Activated T-cell treated with anti-CD3 and anti-CD28 coated beads, Interleukin-2, amount 50 U/mL, for 72 hours (primary cell): ENCODE measurements around the gene AP3M1. TPM values are rescaled to one million over a fixed set of nuclear protein-coding genes. Genes with fewer than 3 reads are reported as not detected.

Experiments
- ATAC-seq, 2 donors: fragments of 150-1000 bp; cut with Tn5 transposase; replicated peaks in 1 of 2; 2 replicates each; pipeline ENCODE4 v1.10.0; 2021; ENCODE audit warnings: moderate library complexity in 2 of 2, mild to moderate bottlenecking in 1 of 2
- DNase-seq, 2 donors: peaks; one replicate each; pipeline ENCODE4 v3.0.0; 2021 to 2022; ENCODE audit warnings: mixed read lengths in 1 of 2
- H3K27ac Mint-ChIP-seq: one replicate; pipeline ENCODE4 v1.8.0; 2022; ENCODE audit warnings: mild to moderate bottlenecking, moderate library complexity, mixed read lengths
- H3K27me3 Mint-ChIP-seq: one replicate; pipeline ENCODE4 v1.8.0; 2022; ENCODE audit warnings: low read depth, mixed read lengths
- H3K36me3 Mint-ChIP-seq, 2 donors: one replicate each; pipeline ENCODE4 v1.8.0; 2022; ENCODE audit warnings: mixed read lengths in 2 of 2, mild to moderate bottlenecking in 1 of 2; ENCODE audit not compliant: insufficient read depth in 2 of 2
- H3K4me1 Mint-ChIP-seq: one replicate; pipeline ENCODE4 v1.8.0; 2022; ENCODE audit warnings: low read depth, mixed read lengths
- H3K4me3 Mint-ChIP-seq, 2 donors: one replicate each; pipeline ENCODE4 v1.8.0; 2022; ENCODE audit warnings: mild to moderate bottlenecking in 2 of 2, mixed read lengths in 2 of 2, moderate library complexity in 2 of 2
- H3K9me3 Mint-ChIP-seq, 2 donors: one replicate each; pipeline ENCODE4 v1.8.0; 2022; ENCODE audit warnings: mixed read lengths in 2 of 2
- total RNA-seq, 2 donors: library from RNA; stranded (reverse); gene quantifications; one replicate each; pipeline ENCODE4 v1.2.3, GENCODE V29; 2022

The AP3M1 gene
- total RNA-seq, 2 donors from 2014 or later = 49.2 to 50.4 TPM

DNA sequence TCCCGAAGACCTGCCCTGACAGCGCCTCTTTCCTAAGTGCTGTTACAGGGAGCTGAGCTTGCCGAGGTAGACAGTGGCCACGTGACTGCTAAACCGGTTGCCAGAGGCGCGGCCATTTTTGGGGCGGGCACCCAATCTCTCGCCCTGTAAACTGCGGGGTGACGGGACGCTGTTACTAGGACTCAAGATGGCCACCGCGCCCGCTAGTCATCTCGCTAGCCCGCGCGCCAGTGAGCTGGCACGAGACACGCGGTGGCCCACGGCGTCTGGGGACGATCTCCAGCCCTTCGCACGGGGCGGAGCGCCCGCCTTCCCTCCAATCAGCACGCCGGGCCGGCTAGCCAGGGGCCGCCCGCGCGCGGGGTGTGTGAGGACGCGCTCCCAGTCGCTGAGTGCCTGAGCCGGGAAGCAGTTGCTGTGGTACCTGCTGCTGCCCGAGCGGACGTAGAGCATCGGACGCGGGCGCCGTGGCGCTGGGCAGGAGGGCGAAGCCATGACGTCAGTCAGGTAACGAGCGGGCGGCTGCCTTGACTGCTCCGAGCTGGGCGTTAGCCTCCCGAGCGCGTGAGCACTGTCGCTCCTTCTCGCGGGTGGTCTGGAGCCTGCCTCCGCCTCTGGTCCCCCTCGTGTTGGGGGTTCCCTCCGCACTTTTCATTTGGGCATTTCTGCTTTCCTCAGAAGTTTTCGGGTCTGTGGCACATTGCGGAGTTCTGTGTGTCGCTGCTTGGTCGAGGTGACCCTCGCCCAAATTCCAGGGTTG lies 25.9 kb upstream of the AP3M1 start:
- DNase-seq (peak; percentile 96 to 98), ATAC-seq (peak; percentile 96)
- Mint-ChIP-seq H3K36me3 (no peaks in the 10 kb centered on the region), H3K27me3 (no peaks in the 10 kb centered on the region), H3K4me1 (peaks cover 44% of the 10 kb centered on the region), H3K4me3 (peak overlapping the region; percentile 83 to 96), H3K9me3 (no peaks in the 10 kb centered on the region), H3K27ac (peak overlapping the region; percentile 96)

DNA sequence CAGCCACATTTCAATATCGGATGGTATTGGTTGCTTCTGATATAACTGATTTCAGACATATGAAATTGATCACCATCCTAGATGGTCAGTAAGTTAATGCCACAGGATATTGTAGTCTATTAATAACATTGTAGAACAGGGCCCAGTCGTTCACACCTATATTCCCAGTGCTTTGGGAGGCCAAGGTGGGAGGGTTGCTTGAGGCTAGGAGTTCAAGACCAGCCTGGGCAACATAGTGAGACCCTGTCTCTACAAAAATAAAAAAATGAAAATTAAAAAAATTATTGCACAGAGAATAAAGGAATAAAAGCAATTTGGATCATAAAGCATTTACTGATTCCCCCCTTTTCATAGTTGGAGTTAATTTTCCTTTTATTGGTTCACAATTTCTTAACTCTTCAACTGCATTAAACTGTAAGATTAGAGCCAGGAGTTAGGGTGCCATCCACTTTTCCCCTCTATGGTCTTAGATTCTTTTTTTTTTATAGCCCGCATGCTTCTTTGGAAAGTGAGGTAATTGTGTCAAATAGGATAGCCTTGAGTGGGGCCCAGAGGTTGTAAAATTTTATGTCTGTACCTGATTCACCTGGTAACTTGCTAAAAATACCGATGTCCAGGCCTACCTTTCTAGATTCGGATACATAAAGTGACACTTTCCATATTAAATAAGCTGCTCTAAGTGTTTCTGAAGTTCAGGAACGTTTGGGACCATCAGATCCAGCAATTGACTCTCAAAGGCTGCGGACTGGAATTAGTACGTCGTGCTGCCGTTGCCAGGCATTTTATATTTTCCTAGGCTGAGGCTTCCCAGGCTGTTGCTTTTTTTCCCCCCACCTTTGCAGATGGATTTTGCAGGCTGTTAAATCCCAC lies 25.1 kb upstream of the AP3M1 start:
- Mint-ChIP-seq H3K27ac (peak overlapping the region; percentile 96), H3K36me3 (no peaks in the 10 kb centered on the region), H3K4me3 (peak overlapping the region; percentile 83 to 96), H3K27me3 (no peaks in the 10 kb centered on the region), H3K9me3 (no peaks in the 10 kb centered on the region), H3K4me1 (peaks cover 39% of the 10 kb centered on the region)
- ATAC-seq (no peak), DNase-seq (no peak)

DNA sequence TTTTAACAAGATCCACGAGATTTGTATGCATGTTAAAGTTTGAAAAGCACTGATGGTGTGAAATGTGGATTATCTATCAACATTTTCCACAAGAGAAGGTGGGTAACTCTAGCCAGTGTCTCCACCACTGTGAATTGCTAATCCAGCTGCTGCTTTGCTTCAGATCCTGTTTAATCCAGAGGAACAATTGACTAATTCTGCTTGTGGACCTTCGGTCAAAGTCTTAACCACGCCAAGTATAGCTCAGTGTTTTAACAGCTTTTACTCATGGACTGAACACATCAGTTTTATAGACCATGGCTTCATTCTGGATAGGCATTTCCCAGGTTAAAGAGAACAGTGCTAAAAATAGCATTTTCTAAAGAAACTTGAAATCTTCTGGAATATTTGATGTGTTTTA lies 23.9 kb upstream of the AP3M1 start:
- Mint-ChIP-seq H3K9me3 (no peaks in the 10 kb centered on the region), H3K4me3 (no peak overlapping the region), H3K36me3 (no peaks in the 10 kb centered on the region), H3K27ac (peak overlapping the region; percentile 79), H3K4me1 (peaks cover 32% of the 10 kb centered on the region), H3K27me3 (no peaks in the 10 kb centered on the region)
- no peak for ATAC-seq
- no peak for DNase-seq

DNA sequence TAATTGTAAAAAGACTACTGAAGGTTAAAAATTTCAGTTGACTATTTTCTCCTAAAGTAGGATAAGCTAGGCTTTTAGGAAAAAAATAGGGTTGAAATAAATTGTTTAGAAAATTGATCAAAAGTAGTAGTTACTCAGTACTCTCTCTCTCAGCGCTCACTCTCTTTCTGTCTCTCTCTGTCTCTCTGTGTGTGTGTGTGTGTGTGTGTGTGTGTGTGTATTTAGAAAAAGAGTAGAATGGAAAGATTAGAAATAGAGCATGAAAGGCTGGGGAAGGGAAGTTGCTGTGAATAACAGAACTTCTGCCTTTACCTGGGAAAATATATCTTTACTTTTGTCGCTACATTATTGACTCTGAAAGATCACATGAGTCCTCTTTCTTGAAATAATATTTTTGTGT lies 21.0 kb upstream of the AP3M1 start:
- ATAC-seq = no peak
- no peak overlapping the region for H3K4me3 Mint-ChIP-seq
- no peaks in the 10 kb centered on the region for H3K36me3 Mint-ChIP-seq
- no peaks in the 10 kb centered on the region for H3K27me3 Mint-ChIP-seq
- no peak for DNase-seq
- no peaks in the 10 kb centered on the region for H3K9me3 Mint-ChIP-seq
- H3K27ac Mint-ChIP-seq = peak overlapping the region; percentile 64
- peaks cover 28% of the 10 kb centered on the region for H3K4me1 Mint-ChIP-seq

DNA sequence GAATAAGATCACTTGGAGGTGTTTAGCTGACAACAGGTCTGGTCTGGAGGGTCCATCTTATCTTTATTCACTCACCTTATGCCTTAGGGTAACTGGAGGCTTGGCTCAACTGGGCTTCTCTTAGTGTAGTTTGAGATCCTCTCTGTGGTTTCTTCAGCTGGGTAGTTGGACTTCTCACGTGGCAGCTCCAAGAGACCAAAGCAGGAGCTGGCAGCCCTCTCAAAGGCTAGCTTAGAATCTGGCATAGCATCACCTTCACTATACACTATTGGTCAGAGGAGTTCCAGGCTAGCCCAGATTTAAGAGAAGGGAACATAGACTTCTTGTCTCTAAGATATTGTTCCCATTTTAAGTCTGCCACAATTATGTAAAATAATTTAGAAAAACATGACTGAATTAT lies 16.8 kb upstream of the AP3M1 start:
- H3K36me3 Mint-ChIP-seq = no peaks in the 10 kb centered on the region
- no peak overlapping the region for H3K4me3 Mint-ChIP-seq
- no peaks in the 10 kb centered on the region for H3K9me3 Mint-ChIP-seq
- H3K27me3 Mint-ChIP-seq = no peaks in the 10 kb centered on the region
- H3K27ac Mint-ChIP-seq = no peak overlapping the region
- ATAC-seq (no peak), DNase-seq (no peak)
- H3K4me1 Mint-ChIP-seq = peaks cover 36% of the 10 kb centered on the region

DNA sequence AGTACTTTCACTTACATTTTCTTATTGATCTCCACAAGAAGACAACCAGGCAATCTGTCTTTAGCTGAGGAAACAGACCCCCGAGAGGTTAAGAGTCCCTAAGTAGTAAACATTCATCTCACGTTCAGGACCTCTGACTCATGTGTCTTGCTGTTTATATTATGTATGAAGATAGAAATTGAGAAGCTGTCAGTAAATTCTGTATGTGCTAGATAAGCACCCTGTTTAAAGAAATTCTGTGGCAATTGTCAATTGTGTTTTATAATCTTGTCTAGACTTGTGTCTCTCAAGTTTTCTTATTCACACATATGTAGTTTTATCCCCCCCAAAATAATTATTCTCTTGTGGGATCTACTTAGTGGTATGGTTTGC lies 14.9 kb upstream of the AP3M1 start:
- H3K4me3 Mint-ChIP-seq = no peak overlapping the region
- no peak overlapping the region for H3K27ac Mint-ChIP-seq
- no peak for ATAC-seq
- no peak for DNase-seq
- no peaks in the 10 kb centered on the region for H3K36me3 Mint-ChIP-seq
- peaks cover 32% of the 10 kb centered on the region for H3K4me1 Mint-ChIP-seq
- H3K9me3 Mint-ChIP-seq = no peaks in the 10 kb centered on the region
- H3K27me3 Mint-ChIP-seq = no peaks in the 10 kb centered on the region

DNA sequence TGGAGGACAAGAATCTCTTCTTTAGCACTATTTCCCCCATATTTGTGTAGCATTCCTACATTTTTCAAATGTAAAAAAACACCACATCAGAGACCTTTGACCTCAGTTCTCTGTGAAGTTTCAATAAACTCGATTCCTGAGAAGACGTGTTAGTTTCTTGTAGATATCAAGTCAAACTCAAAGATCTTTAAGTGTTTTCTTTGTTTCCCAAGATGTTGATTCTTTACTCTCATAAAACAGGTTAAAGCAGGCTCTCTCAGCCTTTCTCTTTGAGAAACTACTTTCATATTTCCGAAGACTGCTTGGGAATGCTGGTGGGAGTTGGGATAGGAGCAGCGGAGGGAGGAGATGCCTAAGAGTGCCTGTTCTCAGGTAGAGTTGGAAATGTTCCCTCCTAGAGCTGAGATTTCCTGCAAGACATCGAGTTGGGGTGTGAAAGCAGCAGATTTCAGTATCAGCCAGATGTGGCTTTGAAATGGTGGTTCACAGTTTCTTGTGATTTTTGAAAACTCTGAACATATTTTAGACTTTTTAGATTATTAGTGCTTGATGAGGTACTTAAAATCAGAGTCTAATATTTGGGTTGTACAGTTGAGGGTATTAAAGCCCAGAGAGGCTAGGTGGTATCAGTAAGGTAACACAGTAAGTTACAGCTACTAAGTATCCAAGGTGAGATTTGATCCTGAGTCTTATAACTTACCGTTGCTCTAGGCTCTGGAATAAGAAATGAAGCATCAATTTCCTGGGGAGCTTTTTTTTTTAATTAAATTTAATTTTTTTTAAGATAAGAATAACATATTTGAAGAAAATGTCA lies 14.3 kb upstream of the AP3M1 start:
- peak overlapping the region in 1 of 2 donors; percentile 5 for H3K4me3 Mint-ChIP-seq
- no peaks in the 10 kb centered on the region for H3K36me3 Mint-ChIP-seq
- ATAC-seq (no peak), DNase-seq (no peak)
- no peaks in the 10 kb centered on the region for H3K27me3 Mint-ChIP-seq
- H3K27ac Mint-ChIP-seq = no peak overlapping the region
- no peaks in the 10 kb centered on the region for H3K9me3 Mint-ChIP-seq
- H3K4me1 Mint-ChIP-seq = peaks cover 32% of the 10 kb centered on the region

DNA sequence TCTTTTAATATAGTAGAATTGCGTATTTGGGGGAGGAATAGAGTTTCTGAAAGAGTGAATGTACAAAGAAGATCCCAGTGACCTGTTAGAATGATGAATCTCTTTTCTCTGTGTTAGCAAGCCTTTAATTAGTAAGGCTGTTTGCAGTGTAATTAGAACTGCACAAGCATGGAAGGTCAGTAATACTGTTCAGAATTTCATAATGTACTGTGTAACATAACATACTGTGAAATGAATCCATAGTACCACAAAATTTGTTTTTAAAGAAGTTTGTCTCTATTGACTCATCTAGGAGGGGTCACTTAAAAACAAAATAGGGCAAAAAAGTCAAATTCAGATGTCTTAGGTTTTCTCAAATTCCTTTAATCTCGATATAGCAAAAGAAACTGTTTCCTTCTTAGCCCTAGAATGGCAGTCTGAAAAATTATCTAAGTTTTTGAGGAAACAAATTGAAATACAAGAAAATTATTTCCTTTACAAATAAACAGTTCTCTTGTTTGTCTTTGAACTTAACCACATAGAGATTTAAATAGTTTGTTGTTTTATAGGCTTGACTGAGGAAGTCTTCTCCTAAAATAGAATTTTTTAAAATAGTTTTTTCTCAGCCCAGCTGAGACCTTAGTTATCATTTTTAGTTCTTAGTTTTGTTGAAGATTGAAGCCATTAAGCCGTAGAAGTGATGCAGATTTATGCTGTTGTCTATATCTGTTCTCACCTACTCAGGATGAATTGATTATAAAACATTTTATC lies 12.9 kb upstream of the AP3M1 start:
- H3K9me3 Mint-ChIP-seq = no peaks in the 10 kb centered on the region
- ATAC-seq = no peak
- peaks cover 20% of the 10 kb centered on the region for H3K4me1 Mint-ChIP-seq
- H3K4me3 Mint-ChIP-seq = no peak overlapping the region
- no peak for DNase-seq
- no peaks in the 10 kb centered on the region for H3K36me3 Mint-ChIP-seq
- H3K27ac Mint-ChIP-seq = no peak overlapping the region
- no peaks in the 10 kb centered on the region for H3K27me3 Mint-ChIP-seq

DNA sequence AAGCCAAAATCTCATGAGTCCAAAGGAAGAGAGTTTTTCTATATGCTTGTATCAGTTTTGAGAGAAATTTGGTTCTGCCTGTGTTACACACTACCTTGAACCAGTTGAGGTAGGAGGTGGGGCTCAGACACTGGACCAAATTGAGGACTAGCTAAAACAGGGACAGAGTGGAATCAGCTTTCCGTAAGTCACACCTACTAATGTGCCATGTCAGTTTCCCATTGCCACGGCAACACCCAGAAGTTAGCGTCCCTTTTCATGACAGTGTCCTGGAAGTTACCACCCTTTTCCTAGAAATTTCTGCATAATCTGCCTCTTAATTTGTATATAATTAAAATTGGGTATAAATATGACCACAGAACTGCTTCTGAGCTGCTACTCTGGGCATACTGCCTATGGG lies 9.4 kb upstream of the AP3M1 start:
- peaks cover 26% of the 10 kb centered on the region for H3K4me1 Mint-ChIP-seq
- H3K9me3 Mint-ChIP-seq = no peaks in the 10 kb centered on the region
- H3K27me3 Mint-ChIP-seq = no peaks in the 10 kb centered on the region
- ATAC-seq (no peak), DNase-seq (no peak)
- H3K4me3 Mint-ChIP-seq = no peak overlapping the region
- H3K27ac Mint-ChIP-seq = no peak overlapping the region
- H3K36me3 Mint-ChIP-seq = no peaks in the 10 kb centered on the region

DNA sequence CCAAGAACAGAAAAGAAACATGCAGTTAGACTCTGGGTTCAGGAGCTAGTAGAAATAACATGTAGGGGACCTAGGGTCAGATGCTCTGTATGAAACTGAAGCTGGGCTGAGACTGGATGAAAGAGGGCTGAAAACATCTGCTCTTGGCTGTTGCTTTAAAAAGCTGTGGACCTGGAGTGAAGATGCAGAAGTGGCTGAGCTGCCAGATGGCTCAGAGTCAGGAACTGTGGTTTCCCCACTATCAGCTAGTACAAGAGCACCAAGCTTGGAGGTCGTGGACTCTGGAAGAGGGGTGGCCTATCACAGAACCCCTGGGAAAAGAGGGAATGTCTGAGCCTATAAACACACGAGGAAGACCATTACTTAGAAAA lies 6.3 kb upstream of the AP3M1 start:
- no peak overlapping the region for H3K27ac Mint-ChIP-seq
- ATAC-seq (no peak), DNase-seq (no peak)
- H3K36me3 Mint-ChIP-seq = no peaks in the 10 kb centered on the region
- H3K4me3 Mint-ChIP-seq = no peak overlapping the region
- no peaks in the 10 kb centered on the region for H3K27me3 Mint-ChIP-seq
- no peaks in the 10 kb centered on the region for H3K9me3 Mint-ChIP-seq
- peaks cover 41% of the 10 kb centered on the region for H3K4me1 Mint-ChIP-seq

DNA sequence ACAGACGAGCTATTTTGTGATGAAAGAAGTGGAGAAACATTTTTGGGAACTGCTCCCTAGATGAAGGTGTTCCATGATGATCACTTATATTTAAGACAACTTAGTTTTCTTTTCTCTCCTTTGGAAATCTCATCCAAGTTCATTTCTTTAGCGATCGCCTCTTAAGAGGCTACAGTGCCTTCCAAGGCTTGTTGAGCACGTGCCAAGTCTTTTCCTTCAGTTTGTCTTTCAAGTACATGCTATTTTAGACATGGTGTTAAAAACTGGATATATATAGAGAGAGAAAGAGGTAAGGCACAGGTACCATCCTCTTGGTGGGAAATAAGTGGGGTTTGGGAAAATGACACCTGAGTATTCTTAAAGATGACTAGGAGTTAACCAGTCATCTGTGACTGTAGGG lies 3.0 kb upstream of the AP3M1 start:
- Mint-ChIP-seq H3K27ac (no peak overlapping the region), H3K27me3 (no peaks in the 10 kb centered on the region), H3K36me3 (no peaks in the 10 kb centered on the region), H3K4me3 (no peak overlapping the region), H3K4me1 (peaks cover 42% of the 10 kb centered on the region), H3K9me3 (no peaks in the 10 kb centered on the region)
- DNase-seq (no peak), ATAC-seq (no peak)

DNA sequence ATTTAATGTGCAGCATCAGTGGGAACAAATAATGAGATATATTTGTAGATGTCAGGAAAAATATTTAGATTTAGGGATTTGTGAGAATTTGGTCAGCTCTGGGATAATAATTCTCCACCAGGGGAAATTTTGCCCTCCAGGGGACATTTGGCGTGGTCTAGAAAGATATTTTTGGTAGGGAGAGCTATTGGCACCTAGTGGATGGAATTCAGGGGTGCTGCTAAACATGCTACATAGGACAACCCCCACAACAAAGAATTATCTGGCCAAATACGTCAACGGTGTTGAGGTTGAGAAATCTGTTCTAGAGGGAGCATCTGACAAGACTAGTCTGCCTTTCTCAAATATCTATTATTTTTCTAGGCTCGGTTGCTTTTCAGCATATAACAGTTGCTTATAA lies 2.5 kb upstream of the AP3M1 start:
- H3K27me3 Mint-ChIP-seq = no peaks in the 10 kb centered on the region
- H3K9me3 Mint-ChIP-seq = no peaks in the 10 kb centered on the region
- DNase-seq (no peak), ATAC-seq (no peak)
- peak overlapping the region in 1 of 2 donors; percentile 6 for H3K4me3 Mint-ChIP-seq
- peaks cover 44% of the 10 kb centered on the region for H3K4me1 Mint-ChIP-seq
- H3K27ac Mint-ChIP-seq = no peak overlapping the region
- H3K36me3 Mint-ChIP-seq = peaks cover 0 to under 1% of the 10 kb centered on the region in 2 donors
